Neural cell (in vitro differentiated cells): ENCODE results near the gene NF1.

ENCODE experiments used
- EZH2 ChIP-seq: fragments of 200-600, 300-800 bp; shearing (Covaris generic), sonication (generic); IDR thresholded peaks from 2 replicates; pipeline ENCODE4 v1.6.1; 2014; ENCODE audit warnings: antibody characterized with exemption, low read length, borderline replicate concordance, mild to moderate bottlenecking; ENCODE audit not compliant: insufficient read depth, poor library complexity, severe bottlenecking
- RAD21 ChIP-seq: fragments of 450-650 bp; conservative IDR thresholded peaks from 2 replicates; pipeline ENCODE4 v1.6.1; 2014; ENCODE audit warnings: antibody characterized with exemption, mild to moderate bottlenecking, moderate library complexity
- TAF1 ChIP-seq: IDR thresholded peaks from 2 replicates; pipeline ENCODE4 v1.6.1; 2012; ENCODE audit warnings: low read depth
- TF ChIP-seq, protein P1 (sequence below): fragments of 450-650 bp; IDR thresholded peaks from 2 replicates; pipeline ENCODE4 v1.5.1; 2014; ENCODE audit warnings: antibody characterized with exemption, mild to moderate bottlenecking, moderate library complexity; ENCODE audit not compliant: poor library complexity, severe bottlenecking

GRCh38 chr17:31211352-31212012, 116.7 kb downstream of the NF1 start:
- TF ChIP-seq, protein P1, sequence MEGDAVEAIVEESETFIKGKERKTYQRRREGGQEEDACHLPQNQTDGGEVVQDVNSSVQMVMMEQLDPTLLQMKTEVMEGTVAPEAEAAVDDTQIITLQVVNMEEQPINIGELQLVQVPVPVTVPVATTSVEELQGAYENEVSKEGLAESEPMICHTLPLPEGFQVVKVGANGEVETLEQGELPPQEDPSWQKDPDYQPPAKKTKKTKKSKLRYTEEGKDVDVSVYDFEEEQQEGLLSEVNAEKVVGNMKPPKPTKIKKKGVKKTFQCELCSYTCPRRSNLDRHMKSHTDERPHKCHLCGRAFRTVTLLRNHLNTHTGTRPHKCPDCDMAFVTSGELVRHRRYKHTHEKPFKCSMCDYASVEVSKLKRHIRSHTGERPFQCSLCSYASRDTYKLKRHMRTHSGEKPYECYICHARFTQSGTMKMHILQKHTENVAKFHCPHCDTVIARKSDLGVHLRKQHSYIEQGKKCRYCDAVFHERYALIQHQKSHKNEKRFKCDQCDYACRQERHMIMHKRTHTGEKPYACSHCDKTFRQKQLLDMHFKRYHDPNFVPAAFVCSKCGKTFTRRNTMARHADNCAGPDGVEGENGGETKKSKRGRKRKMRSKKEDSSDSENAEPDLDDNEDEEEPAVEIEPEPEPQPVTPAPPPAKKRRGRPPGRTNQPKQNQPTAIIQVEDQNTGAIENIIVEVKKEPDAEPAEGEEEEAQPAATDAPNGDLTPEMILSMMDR, result no peak
- TF ChIP-seq EZH2 (no peak), TAF1 (no peak), RAD21 (no peak)
